ENCODE measurements around the gene HIVEP2. TPM values are rescaled to one million over a fixed set of nuclear protein-coding genes. Genes with fewer than 3 reads are reported as not detected.

Gene HIVEP2
- total and polyA plus RNA-seq, 9 donors = 8.4 to 58.9 (median 32.1) TPM

DNA sequence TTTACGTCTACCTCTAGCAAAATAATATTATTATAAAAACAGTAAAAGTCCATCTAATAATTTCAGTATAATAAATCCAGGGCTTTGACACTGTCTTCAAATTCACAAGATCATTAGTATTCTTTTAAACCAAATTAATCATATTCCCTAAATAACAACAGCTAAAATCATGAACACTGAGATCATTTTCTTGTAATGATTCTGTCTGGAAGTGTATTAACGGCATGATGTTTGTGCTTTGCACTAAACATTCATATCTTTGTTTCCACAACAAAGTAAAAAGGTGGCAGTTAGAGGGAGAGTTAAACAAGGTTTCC is 18.8 kb downstream of the HIVEP2 start:
- Histone ChIP-seq H3K4me1 (ENCODE audit: insufficient read depth) (peaks cover 1% of the 10 kb centered on the region), H3K27me3 (no peaks in the 10 kb centered on the region), H3K9me3 (no peaks in the 10 kb centered on the region), H3K27ac (peak overlapping the region; percentile 90 to 97), H3K36me3 (no peaks in the 10 kb centered on the region), H3K4me3 (peak overlapping the region; percentile 56)
- no peak for TF ChIP-seq POLR2A (IDR thresholded peaks at IDR 0.05)
- TF ChIP-seq, protein P1, sequence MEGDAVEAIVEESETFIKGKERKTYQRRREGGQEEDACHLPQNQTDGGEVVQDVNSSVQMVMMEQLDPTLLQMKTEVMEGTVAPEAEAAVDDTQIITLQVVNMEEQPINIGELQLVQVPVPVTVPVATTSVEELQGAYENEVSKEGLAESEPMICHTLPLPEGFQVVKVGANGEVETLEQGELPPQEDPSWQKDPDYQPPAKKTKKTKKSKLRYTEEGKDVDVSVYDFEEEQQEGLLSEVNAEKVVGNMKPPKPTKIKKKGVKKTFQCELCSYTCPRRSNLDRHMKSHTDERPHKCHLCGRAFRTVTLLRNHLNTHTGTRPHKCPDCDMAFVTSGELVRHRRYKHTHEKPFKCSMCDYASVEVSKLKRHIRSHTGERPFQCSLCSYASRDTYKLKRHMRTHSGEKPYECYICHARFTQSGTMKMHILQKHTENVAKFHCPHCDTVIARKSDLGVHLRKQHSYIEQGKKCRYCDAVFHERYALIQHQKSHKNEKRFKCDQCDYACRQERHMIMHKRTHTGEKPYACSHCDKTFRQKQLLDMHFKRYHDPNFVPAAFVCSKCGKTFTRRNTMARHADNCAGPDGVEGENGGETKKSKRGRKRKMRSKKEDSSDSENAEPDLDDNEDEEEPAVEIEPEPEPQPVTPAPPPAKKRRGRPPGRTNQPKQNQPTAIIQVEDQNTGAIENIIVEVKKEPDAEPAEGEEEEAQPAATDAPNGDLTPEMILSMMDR (IDR thresholded peaks at IDR 0.05) = no peak
- no peak for TF ChIP-seq EP300 (IDR thresholded peaks at IDR 0.05)
- intact Hi-C loops (cut with DNase I) = loop anchor here in 2 of 4 donors (2.0 kb wide), 2 partner anchors 19 to 21 kb away; partner anchors contain the start of gene HIVEP2 (in 1 of the 2)
- no peak for DNase-seq
- WGBS, 3 donors = 42 to 56% (median 53%) methylated on average over 2 of the region's 2 CpGs

DNA sequence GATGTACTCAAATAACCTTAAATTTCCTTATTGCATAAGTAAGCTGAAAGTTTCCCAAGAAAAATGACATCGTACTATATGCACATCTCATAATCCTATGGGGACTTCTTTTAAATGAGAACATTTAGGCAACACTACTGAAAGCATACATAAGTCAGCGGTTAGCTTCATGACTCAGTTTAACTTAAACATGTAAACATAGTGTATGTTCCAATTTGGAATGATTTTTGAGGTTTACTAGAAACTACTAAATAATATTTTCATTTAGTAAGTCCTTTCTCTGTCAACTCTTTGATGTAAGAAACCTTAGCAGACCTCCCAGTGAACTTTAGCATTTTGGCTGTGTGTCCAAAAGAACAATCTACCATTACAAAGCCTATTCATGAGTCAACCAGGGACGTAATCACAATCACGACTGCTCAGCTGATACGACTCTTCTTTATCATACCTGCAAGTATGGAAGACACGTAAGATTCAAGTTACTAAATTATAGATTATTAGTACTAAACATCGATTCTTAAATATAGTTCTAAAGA is 19.3 kb downstream of the HIVEP2 start:
- Histone ChIP-seq H3K27ac (peak overlapping the region in 1 of 2 donors; percentile 90), H3K36me3 (no peaks in the 10 kb centered on the region), H3K9me3 (no peaks in the 10 kb centered on the region), H3K27me3 (no peaks in the 10 kb centered on the region), H3K4me3 (no peak overlapping the region), H3K4me1 (ENCODE audit: insufficient read depth) (peaks cover 1% of the 10 kb centered on the region)
- no peak for TF ChIP-seq POLR2A (IDR thresholded peaks at IDR 0.05)
- TF ChIP-seq, protein P1 (IDR thresholded peaks at IDR 0.05) = no peak
- no peak for TF ChIP-seq EP300 (IDR thresholded peaks at IDR 0.05)
- no peak for DNase-seq
- 81 to 88% (median 87%) methylated on average over 7 of the region's 7 CpGs for WGBS, 3 donors
- intact Hi-C loops (cut with DNase I) = loop anchor here in 2 of 4 donors (2.0 kb wide), 2 partner anchors 19 to 21 kb away; partner anchors contain the start of gene HIVEP2 (in 1 of the 2)

DNA sequence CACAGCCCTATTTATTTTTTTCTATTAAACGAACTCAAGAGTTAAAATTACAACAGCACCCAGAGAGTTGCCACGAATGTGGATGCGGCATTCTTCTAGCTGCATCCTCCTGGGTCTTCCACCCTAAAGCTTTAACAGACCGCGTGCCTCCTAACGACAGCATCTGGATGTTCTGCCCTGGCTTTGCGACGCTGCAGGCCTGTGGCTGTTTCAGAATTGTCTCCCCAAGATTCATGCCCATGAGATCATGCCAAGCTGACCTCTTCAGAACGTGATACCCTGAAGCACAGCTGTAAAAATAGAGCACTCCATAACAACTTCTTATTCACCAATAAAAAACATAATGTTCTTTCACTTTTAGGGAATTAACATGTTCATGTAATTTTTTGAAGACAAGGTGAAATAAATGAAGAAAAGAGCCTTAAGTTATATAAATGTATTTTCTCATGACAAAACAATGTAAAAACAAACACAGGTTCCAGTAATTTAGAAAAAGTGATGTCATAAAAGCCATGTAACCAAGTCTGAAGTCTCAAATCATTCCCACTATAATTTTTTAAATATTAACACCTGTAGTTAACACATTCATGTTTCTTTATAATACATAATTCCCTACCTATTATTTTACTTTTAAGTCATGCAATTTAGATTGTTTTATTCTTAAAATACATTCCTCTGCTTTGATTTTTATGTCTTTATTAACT is 26.5 kb downstream of the HIVEP2 start:
- Histone ChIP-seq H3K36me3 (no peaks in the 10 kb centered on the region), H3K27me3 (no peaks in the 10 kb centered on the region), H3K9me3 (no peaks in the 10 kb centered on the region), H3K27ac (no peak overlapping the region), H3K4me3 (no peak overlapping the region), H3K4me1 (ENCODE audit: insufficient read depth) (no peaks in the 10 kb centered on the region)
- no peak for DNase-seq
- TF ChIP-seq, protein P1 (IDR thresholded peaks at IDR 0.05) = no peak
- TF ChIP-seq POLR2A (IDR thresholded peaks at IDR 0.05) (no peak), EP300 (IDR thresholded peaks at IDR 0.05) (no peak)
- WGBS, 3 donors = 62 to 75% (median 63%) methylated on average over 9 of the region's 9 CpGs
- intact Hi-C loops (cut with DNase I) = no loop called here

DNA sequence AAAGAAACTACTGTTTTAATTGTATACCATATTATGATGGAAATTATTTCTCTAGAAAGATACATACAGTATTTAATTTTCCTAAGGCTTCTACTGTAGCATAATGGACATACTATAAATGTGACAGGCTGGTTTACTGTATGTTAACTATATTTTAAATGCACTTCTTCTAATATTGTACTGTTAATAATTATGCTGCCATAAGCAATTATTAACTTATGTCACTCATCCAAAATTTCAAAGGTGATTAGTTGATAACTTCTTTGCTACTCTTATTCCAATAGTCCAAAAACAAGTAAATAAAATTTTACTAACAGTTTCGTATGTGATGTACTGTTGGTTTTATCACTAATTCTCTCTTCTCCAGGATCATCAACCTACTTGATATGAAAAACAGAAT is 28.1 kb downstream of the HIVEP2 start:
- no peaks in the 10 kb centered on the region for H3K27me3 ChIP-seq
- intact Hi-C loops (cut with DNase I) = no loop called here
- H3K27ac ChIP-seq = no peak overlapping the region
- no peaks in the 10 kb centered on the region for H3K9me3 ChIP-seq
- no peak overlapping the region for H3K4me3 ChIP-seq
- no peaks in the 10 kb centered on the region for H3K36me3 ChIP-seq
- WGBS, 3 donors = 90 to 95% (median 94%) methylated on average over 1 of the region's 1 CpG
- H3K4me1 ChIP-seq (ENCODE audit: insufficient read depth) = no peaks in the 10 kb centered on the region
- no peak for TF ChIP-seq EP300 (IDR thresholded peaks at IDR 0.05)
- TF ChIP-seq, protein P1 (IDR thresholded peaks at IDR 0.05) = no peak
- no peak for TF ChIP-seq POLR2A (IDR thresholded peaks at IDR 0.05)
- DNase-seq = no peak
